GM23248 (cell line): Measurements from ENCODE around the gene ZNF606. TPM values are rescaled to one million over a fixed set of nuclear protein-coding genes. Genes with fewer than 3 reads are reported as not detected.

Experiments
- DNase-seq: peaks from one replicate; pipeline ENCODE4 v3.0.0-alpha.2; 2015
- H2AFZ ChIP-seq: fragments of 200-600 bp; sonication (generic); 2 replicates; pipeline ENCODE4 v1.6.1; 2016; ENCODE audit warnings: antibody characterized with exemption
- H3F3A ChIP-seq: fragments of 200-600 bp; sonication (generic); 2 replicates; pipeline ENCODE4 v1.6.1; 2016; ENCODE audit warnings: mild to moderate bottlenecking, antibody characterized with exemption, mixed run types; ENCODE audit not compliant: insufficient read depth
- H3K27ac ChIP-seq: fragments of 200-600 bp; sonication (generic); 2 replicates; pipeline ENCODE4 v1.5.1; 2016; ENCODE audit warnings: mild to moderate bottlenecking
- H3K27me3 ChIP-seq: fragments of 200-600 bp; sonication (generic); replicated peaks from 2 replicates; pipeline ENCODE4 v1.6.1; 2016; ENCODE audit warnings: mild to moderate bottlenecking; ENCODE audit not compliant: insufficient read depth
- H3K36me3 ChIP-seq: fragments of 200-600 bp; sonication (generic); 2 replicates; pipeline ENCODE4 v1.6.1; 2016; ENCODE audit warnings: low read depth, mild to moderate bottlenecking
- H3K4me1 ChIP-seq: fragments of 200-600 bp; sonication (generic); 2 replicates; pipeline ENCODE4 v1.6.1; 2016; ENCODE audit warnings: mild to moderate bottlenecking; ENCODE audit not compliant: insufficient read depth
- H3K4me2 ChIP-seq: fragments of 200-600 bp; sonication (generic); one replicate; pipeline ENCODE4 v1.6.1; 2016; ENCODE audit warnings: mild to moderate bottlenecking; ENCODE audit not compliant: unreplicated experiment
- H3K4me3 ChIP-seq: fragments of 200-600 bp; sonication (generic); 2 replicates; pipeline ENCODE4 v1.5.1; 2016; ENCODE audit warnings: mild to moderate bottlenecking
- H3K79me2 ChIP-seq: fragments of 200-600 bp; sonication (generic); 2 replicates; pipeline ENCODE4 v1.6.1; 2016; ENCODE audit warnings: mild to moderate bottlenecking; ENCODE audit not compliant: insufficient read depth
- H3K9ac ChIP-seq: fragments of 200-600 bp; sonication (generic); 2 replicates; pipeline ENCODE4 v1.6.1; 2016; ENCODE audit warnings: mild to moderate bottlenecking
- H3K9me2 ChIP-seq: fragments of 200-600 bp; sonication (generic); 2 replicates; pipeline ENCODE4 v1.6.1; 2016; ENCODE audit warnings: mixed run types, mild to moderate bottlenecking, moderate library complexity; ENCODE audit not compliant: insufficient read depth
- H3K9me3 ChIP-seq: fragments of 200-600 bp; sonication (generic); one replicate; pipeline ENCODE4 v1.6.1; 2017; ENCODE audit warnings: low read depth
- H4K20me1 ChIP-seq: fragments of 200-600 bp; sonication (generic); 2 replicates; pipeline ENCODE4 v1.6.0; 2016; ENCODE audit not compliant: insufficient read depth
- EZH2 ChIP-seq: fragments of 200-600 bp; sonication (generic); IDR thresholded peaks from 2 replicates; pipeline ENCODE4 v1.6.1; 2018; ENCODE audit warnings: antibody characterized with exemption, mild to moderate bottlenecking; ENCODE audit not compliant: insufficient read depth, poor library complexity, severe bottlenecking
- EZH2phosphoT487 ChIP-seq: fragments of 200-600 bp; sonication (generic); IDR thresholded peaks from 2 replicates; pipeline ENCODE4 v1.6.1; 2018; ENCODE audit warnings: antibody characterized with exemption, moderate library complexity, mild to moderate bottlenecking, low read depth; ENCODE audit not compliant: insufficient read depth
- WGBS, 2 experiments: methylation state at CpG; one replicate each; pipeline ENCODE4 v1.1.6; 2015 to 2017; ENCODE audit warnings: low lambda C conversion rate in 2 of 2, low coverage in 1 of 2; ENCODE audit errors: missing lambda C conversion rate in 2 of 2; 5-methylcytosine and 5-hydroxymethylcytosine counted together
- in situ Hi-C: fragments of 300-500 bp; cut with MboI; formaldehyde crosslinking; loops from 2 replicates; pipeline ENCODE4 v1.15.0; 2020
- polyA plus RNA-seq: library from polyadenylated mRNA; unstranded; fragments of >200 nt; fragmentation: Nextera tagmentation; extraction: Ambion mirVana; gene quantifications from 2 replicates; pipeline ENCODE4 v1.2.1, GENCODE V29; 2016
- total RNA-seq: library from RNA; depleted of rRNA; stranded (reverse); fragments of >200 nt; shearing (Covaris generic); gene quantifications from 2 replicates; pipeline ENCODE4 v1.2.3, GENCODE V29; 2014

The ZNF606 gene
- total and polyA plus RNA-seq, 2 experiments from 2014 or later, result 8.1 to 15.0 TPM

DNA sequence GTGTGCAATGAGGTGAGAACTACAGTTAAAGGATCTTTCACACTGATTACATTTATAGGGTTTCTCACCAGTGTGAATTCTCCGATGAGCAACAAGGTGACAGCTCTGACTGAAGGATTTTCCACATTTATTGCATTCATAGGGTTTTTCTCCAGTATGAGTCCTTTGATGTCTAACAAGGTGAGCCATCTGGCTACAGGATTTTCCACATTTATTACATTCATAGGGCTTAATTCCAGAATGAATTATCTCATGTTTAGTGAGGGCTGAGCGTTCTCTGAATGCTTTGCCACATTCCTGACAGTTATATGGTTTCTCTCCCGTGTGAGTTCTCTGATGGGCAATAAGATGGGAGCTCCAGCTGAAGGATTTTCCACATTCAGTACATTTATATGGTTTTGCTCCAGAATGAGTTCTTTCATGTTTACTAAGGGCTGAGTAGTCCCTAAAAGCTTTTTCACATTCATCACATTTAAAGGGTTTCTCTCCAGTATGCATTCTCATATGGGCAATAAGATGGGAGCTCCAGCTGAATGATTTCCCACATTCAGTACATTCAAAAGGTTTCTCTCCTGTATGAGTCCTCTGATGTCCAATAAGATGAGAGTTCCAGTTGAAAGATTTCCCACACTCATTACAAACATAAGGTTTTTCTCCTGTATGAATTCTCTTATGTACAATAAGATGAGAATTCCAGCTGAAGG, 23.9 kb downstream of the ZNF606 start:
- H3F3A ChIP-seq, result peaks cover 23% of the 10 kb centered on the region
- 81 to 85% methylated on average over 3 of the region's 3 CpGs for WGBS, 2 experiments
- no peak overlapping the region for H2AFZ ChIP-seq
- peaks cover 80% of the 10 kb centered on the region for H3K36me3 ChIP-seq
- TF ChIP-seq EZH2 (no peak), EZH2phosphoT487 (no peak)
- H3K9ac ChIP-seq, result no peak overlapping the region
- in situ Hi-C loops, result no loop called here
- no peaks in the 10 kb centered on the region for H3K9me2 ChIP-seq
- peaks cover 45% of the 10 kb centered on the region for H3K9me3 ChIP-seq
- no peaks in the 10 kb centered on the region for H3K4me1 ChIP-seq
- H3K4me2 ChIP-seq, result no peak overlapping the region
- no peak overlapping the region for H3K27ac ChIP-seq
- peak; percentile 8 for DNase-seq
- H3K79me2 ChIP-seq, result no peaks in the 10 kb centered on the region
- H4K20me1 ChIP-seq, result no peaks in the 10 kb centered on the region
- H3K27me3 ChIP-seq, result no peaks in the 10 kb centered on the region
- H3K4me3 ChIP-seq, result no peak overlapping the region

DNA sequence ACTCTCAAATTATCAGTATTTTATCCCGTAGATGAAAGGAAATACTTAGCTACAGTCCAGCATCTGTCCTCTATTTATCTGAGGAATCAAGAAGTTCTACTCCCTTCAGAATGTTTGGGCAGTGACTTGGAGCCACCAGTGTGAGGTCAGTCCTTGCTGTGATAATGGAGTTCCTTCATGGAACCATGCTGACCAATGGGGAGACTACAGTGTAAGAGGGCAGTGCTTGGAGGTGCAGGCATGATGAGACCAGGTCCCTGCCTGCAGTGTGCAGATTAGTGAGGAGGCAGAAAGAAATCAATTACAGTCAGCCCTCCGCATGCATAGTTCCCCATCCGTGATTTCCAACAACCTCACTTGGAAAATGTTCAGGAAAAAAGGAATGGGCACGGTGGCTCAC, 28.2 kb downstream of the ZNF606 start, which contains the start of gene C19orf18:
Gene C19orf18, minus strand, starts transcription at position 101 of the 400 bp plus-strand sequence. CDS start 102 bp downstream, outside the sequence.
- TF ChIP-seq EZH2phosphoT487 (no peak), EZH2 (no peak)
- in situ Hi-C loops, result no loop called here
- WGBS, 2 experiments, result 84% methylated on average over 4 of the region's 4 CpGs
- Histone ChIP-seq H3F3A (peaks cover 14% of the 10 kb centered on the region), H3K27ac (no peak within 1 kb of the TSS), H3K4me2 (no peak within 1 kb of the TSS), H3K9ac (no peak within 1 kb of the TSS), H3K9me3 (peaks cover 20% of the 10 kb centered on the region), H3K4me3 (no peak within 1 kb of the TSS), H3K4me1 (no peaks in the 10 kb centered on the region), H3K9me2 (no peaks in the 10 kb centered on the region), H4K20me1 (no peaks in the 10 kb centered on the region), H2AFZ (no peak within 1 kb of the TSS), H3K27me3 (no peaks in the 10 kb centered on the region), H3K79me2 (no peaks in the 10 kb centered on the region), H3K36me3 (peaks cover 37% of the 10 kb centered on the region)
- no peak for DNase-seq

DNA sequence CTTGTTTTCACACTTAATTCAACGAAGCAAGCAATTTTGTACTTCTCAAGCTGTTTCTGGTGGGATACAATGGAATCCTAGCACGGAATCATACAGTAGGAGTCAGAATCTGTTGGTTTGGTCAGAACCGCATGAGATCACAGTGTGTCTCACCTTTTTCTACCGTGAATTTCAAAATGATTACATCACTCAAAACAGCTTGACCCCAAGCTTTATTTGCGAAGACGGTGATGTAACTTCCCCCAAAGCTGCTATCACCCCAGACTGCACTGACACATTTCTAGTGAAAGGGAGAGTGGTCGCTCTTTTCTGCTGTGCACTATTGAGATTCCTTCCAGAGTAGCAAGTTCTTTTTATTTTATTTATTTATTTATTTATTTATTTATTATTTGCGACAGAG, 37.9 kb downstream of the ZNF606 start:
- Histone ChIP-seq H3K4me3 (no peak overlapping the region), H3K9me3 (no peaks in the 10 kb centered on the region), H3K27me3 (no peaks in the 10 kb centered on the region), H3K4me1 (no peaks in the 10 kb centered on the region), H3K9me2 (no peaks in the 10 kb centered on the region), H3K4me2 (no peak overlapping the region), H3K79me2 (no peaks in the 10 kb centered on the region), H3F3A (no peaks in the 10 kb centered on the region), H3K36me3 (no peaks in the 10 kb centered on the region), H3K27ac (no peak overlapping the region), H4K20me1 (no peaks in the 10 kb centered on the region), H3K9ac (no peak overlapping the region), H2AFZ (no peak overlapping the region)
- no peak for TF ChIP-seq EZH2phosphoT487
- no peak for TF ChIP-seq EZH2
- WGBS, 2 experiments, result 79 to 80% methylated on average over 8 of the region's 8 CpGs
- in situ Hi-C loops, result no loop called here
- no peak for DNase-seq

DNA sequence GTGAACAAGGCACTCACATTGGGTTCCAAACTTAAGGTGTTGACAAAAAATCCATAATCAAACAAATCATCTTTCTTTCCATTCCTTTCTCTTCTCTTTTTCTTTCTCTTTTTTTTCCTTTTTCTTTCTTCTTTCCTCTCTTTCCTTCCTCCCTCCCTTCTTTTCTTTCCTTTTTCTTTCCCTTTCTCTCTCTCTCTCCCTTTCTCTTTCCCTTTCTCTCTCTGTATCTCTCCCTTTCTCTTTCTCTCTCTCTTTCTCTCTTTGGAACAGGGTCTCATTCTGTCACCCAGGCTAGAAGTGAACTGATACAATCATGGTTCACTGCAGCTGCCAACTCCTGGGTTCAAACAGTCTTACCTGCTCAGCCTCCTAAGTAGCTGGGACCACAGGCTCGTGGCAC, 40.8 kb downstream of the ZNF606 start:
- no peaks in the 10 kb centered on the region for H3K36me3 ChIP-seq
- in situ Hi-C loops, result no loop called here
- no peaks in the 10 kb centered on the region for H3K79me2 ChIP-seq
- H3K27me3 ChIP-seq, result no peaks in the 10 kb centered on the region
- no peaks in the 10 kb centered on the region for H3K9me2 ChIP-seq
- no peak overlapping the region for H3K4me2 ChIP-seq
- H3K27ac ChIP-seq, result no peak overlapping the region
- H3K9ac ChIP-seq, result no peak overlapping the region
- no peak overlapping the region for H2AFZ ChIP-seq
- H3K9me3 ChIP-seq, result no peaks in the 10 kb centered on the region
- whole genome bisulfite sequencing, 2 experiments, result 31 to 47% methylated on average over 1 of the region's 1 CpG
- H3K4me1 ChIP-seq, result no peaks in the 10 kb centered on the region
- no peak overlapping the region for H3K4me3 ChIP-seq
- H3F3A ChIP-seq, result no peaks in the 10 kb centered on the region
- DNase-seq, result no peak
- TF ChIP-seq EZH2phosphoT487 (no peak), EZH2 (no peak)
- no peaks in the 10 kb centered on the region for H4K20me1 ChIP-seq
